HEK293T (cell line): ENCODE measurements around the gene VWA5A.

Source experiments
- ARNT ChIP-seq: fragments of 450-650 bp; IDR thresholded peaks from 2 replicates; pipeline ENCODE4 v1.6.1; 2017; ENCODE audit warnings: mild to moderate bottlenecking
- BHLHE40 ChIP-seq: fragments of 450-650 bp; IDR thresholded peaks from 2 replicates; pipeline ENCODE4 v1.6.1; 2016; ENCODE audit warnings: mild to moderate bottlenecking, moderate library complexity, borderline replicate concordance
- ELF4 ChIP-seq: fragments of 450-650 bp; IDR thresholded peaks from 2 replicates; pipeline ENCODE4 v1.6.1; 2017; ENCODE audit warnings: antibody characterized with exemption
- FOXA1 ChIP-seq: fragments of 450-650 bp; IDR thresholded peaks from 2 replicates; pipeline ENCODE4 v1.6.1; 2016; ENCODE audit warnings: mild to moderate bottlenecking
- FOXK2 ChIP-seq: fragments of 450-650 bp; IDR thresholded peaks from 2 replicates; pipeline ENCODE4 v1.6.1; 2016; ENCODE audit warnings: mild to moderate bottlenecking
- FOXM1 ChIP-seq: fragments of 450-650 bp; IDR thresholded peaks from 2 replicates; pipeline ENCODE4 v1.6.1; 2017; ENCODE audit warnings: mild to moderate bottlenecking, borderline replicate concordance
- HDGF ChIP-seq: fragments of 450-650 bp; IDR thresholded peaks from 2 replicates; pipeline ENCODE4 v1.6.1; 2017; ENCODE audit warnings: antibody characterized with exemption, borderline replicate concordance
- LEF1 ChIP-seq: fragments of 450-650 bp; IDR thresholded peaks from 2 replicates; pipeline ENCODE4 v1.6.1; 2017; ENCODE audit warnings: mild to moderate bottlenecking, borderline replicate concordance
- PKNOX1 ChIP-seq: fragments of 450-650 bp; IDR thresholded peaks from 2 replicates; pipeline ENCODE4 v1.6.1; 2016
- SP1 ChIP-seq: fragments of 450-650 bp; IDR thresholded peaks from 2 replicates; pipeline ENCODE4 v1.6.1; 2017
- SUZ12 ChIP-seq: fragments of 450-650 bp; IDR thresholded peaks from 2 replicates; pipeline ENCODE4 v1.6.1; 2016; ENCODE audit warnings: mild to moderate bottlenecking
- TARDBP ChIP-seq: fragments of 450-650 bp; IDR thresholded peaks from 2 replicates; pipeline ENCODE4 v1.6.1; 2016
- ZNF384 ChIP-seq: fragments of 450-650 bp; IDR thresholded peaks from 2 replicates; pipeline ENCODE4 v1.6.1; 2016

DNA sequence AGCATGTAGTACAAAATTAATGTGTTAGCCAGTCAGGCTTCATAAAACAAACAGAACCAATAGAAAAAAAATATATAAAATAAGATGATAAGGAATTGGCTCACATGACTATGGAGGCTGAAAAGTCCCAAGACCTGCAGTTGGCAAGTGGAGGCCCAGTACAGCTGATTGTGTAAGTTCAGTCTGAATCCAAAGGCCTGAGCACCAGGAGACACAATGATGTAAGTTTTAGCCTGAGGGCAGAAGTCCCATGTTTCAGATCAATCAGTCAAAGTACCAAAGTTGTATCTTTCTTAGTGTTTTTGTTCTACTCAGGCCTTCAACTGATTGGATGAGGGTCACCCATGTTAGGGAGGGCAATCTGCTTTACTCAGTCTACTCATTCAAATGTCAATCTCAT lies 53.5 kb downstream of the VWA5A start:
- TF ChIP-seq SP1, result no peak
- TF ChIP-seq TARDBP, result no peak
- no peak for TF ChIP-seq SUZ12
- TF ChIP-seq BHLHE40, result no peak
- no peak for TF ChIP-seq PKNOX1
- no peak for TF ChIP-seq FOXM1
- TF ChIP-seq FOXK2, result no peak
- TF ChIP-seq ELF4, result no peak
- no peak for TF ChIP-seq HDGF
- no peak for TF ChIP-seq FOXA1
- no peak for TF ChIP-seq ZNF384
- TF ChIP-seq LEF1, result no peak
- no peak for TF ChIP-seq ARNT
